Fibroblast of skin of left biceps (primary cell): ENCODE measurements around the gene CIDEC.
A peak's percentile ranks its signal among the peaks of the same experiment; 100 is the strongest.

ENCODE experiments used
- DNase-seq, 2 experiments: peaks; one replicate each; pipeline ENCODE4 v3.0.0-alpha.2; 2013; ENCODE audit warnings: low read depth in 2 of 2

CIDEC gene, protein sequence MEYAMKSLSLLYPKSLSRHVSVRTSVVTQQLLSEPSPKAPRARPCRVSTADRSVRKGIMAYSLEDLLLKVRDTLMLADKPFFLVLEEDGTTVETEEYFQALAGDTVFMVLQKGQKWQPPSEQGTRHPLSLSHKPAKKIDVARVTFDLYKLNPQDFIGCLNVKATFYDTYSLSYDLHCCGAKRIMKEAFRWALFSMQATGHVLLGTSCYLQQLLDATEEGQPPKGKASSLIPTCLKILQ

DNA sequence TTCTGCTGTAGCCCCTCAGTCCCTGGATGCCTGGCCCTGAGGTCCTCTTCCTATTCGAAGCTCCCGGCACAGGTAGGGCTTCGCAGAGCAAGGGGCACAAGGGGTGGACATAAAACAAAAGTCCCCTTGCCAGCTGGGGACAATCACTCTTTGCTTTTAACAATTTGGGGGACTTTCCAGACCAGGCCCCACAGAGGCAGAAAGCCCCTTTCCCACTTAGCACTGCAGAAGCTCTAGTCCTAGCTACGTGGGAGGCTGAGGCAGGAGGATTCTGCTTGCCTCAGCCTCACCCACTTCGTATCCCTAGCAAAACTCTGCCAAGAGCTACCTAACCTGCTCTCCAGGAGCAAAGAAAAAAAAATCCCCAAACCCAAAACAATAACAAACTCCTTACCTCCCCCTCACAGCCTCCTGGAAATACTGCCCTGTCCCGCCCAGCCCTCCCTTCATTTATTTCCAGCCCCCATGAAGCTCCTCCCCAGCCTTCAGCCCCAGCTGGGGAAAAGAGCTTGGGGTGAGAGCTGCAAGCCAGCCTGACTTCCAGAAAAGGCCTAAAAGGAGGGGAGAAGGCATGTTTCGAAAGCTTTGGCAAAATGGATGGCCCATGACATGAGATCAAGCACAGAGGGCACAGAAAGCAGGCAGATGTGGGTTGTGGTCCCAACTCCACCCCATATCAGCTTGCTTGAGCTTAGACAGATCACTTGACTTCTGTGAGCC is at the start of gene CIDEC:
CIDEC (minus strand) TSS at position 424 of the 720 bp plus-strand sequence. CDS start 1,767 bp downstream, outside the sequence.
- DNase-seq: no peak

DNA sequence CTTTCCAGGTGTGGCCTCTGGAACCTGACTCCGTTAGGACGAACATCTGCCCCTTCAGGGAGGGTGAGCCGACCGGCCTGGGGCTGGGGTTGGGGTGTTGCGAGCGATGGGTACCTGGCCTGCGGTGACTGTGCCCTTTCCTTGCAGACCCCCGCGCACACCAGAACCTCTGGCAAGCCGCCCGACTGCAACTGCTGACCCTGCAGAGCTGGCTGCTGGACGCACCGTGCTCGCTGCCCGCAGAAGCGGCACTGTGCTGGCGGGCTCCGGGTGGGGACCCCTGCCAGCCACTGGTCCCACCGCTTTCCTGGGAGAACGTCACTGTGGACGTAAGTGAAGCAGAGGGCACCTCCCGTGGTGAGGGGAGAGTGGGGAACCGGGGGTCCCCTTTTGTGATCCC is 48.1 kb upstream of the CIDEC start:
- DNase-seq: no peak

DNA sequence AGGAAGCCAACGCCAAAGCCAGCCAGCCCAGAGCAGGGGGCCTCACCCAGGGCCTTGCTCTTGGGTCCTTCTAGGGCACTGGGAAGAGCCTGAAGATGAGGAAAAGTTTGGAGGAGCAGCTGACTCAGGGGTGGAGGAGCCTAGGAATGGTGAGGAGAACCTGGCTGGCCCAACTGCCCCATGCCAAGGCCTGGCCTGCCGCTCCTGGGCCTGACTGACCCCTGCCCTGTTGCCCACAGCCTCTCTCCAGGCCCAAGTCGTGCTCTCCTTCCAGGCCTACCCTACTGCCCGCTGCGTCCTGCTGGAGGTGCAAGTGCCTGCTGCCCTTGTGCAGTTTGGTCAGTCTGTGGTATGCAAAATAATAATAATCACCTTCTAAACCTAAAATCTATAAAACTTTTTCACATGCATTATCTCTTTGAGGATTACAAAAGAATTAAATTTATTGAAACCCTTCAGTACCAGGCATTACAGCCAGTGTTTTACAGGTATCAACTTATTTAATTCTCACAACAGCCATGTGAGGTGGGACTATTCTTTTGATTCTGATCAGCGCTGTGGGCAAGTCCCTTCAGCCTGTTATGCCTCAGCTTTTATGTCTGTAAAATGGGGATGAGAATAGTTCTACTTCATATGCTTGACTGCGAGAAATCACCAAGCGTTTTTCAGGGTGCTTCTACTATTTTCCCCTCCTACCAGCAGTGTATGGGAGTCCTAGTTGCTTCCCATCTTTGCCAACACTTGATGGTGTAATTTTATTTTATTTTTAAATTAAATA is 38.4 kb upstream of the CIDEC start:
- DNase-seq: no peak

DNA sequence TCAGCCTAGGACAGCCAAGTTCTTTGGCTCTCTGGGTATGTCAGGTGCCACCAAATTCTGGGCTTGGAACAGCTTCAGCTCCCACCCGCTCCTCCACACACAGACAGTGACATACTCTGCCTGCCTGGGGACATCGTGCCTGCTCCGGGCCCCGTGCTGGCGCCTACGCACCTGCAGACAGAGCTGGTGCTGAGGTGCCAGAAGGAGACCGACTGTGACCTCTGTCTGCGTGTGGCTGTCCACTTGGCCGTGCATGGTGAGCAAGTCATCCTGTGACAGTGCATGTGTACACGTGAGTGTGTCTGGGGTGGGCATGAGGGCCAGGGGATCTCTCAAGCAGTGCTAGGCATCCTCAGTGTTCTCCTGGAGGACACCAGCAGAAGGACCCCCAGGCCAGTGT is 37.8 kb upstream of the CIDEC start:
- DNase-seq: no peak

DNA sequence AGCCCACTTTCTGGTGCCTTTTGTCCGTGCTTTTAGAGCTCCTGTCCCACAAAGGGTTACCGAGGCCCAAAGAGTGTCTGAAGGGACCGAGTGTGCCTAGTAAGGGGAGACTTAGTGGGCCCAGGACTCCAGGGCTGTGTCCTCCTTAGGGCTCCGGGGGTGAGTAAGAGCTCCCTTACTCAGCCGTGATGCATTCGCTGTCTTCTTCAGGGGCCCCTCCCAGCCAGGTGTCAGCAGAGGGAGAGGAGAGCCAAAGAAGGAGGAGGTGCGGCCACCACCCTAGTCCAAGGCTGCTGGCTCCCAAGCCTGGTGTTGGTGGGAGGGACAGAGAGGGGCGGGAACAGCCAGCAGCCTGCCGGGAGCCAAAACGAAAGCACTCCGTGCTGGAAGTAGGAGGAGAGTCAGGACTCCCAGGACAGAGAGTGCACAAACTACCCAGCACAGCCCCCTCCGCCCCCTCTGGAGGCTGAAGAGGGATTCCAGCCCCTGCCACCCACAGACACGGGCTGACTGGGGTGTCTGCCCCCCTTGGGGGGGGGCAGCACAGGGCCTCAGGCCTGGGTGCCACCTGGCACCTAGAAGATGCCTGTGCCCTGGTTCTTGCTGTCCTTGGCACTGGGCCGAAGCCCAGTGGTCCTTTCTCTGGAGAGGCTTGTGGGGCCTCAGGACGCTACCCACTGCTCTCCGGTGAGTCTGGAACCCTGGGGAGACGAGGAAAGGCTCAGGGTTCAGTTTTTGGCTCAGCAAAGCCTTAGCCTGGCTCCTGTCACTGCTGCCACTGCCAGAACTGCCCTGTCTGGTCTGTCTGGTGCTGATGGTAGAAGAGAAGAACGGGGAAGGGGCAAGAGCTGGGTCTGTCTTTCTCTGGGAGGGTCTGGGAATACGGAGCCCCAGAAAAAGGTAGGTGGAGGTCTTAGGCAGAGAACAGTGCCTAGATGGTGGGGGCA is 37.0 kb upstream of the CIDEC start, which contains the start of gene IL17RC:
IL17RC (plus strand) TSS at position 365 of the 947 bp plus-strand sequence; CDS start at position 583, 218 bp downstream.
- peak in 1 of 2 experiments; percentile 47 for DNase-seq

DNA sequence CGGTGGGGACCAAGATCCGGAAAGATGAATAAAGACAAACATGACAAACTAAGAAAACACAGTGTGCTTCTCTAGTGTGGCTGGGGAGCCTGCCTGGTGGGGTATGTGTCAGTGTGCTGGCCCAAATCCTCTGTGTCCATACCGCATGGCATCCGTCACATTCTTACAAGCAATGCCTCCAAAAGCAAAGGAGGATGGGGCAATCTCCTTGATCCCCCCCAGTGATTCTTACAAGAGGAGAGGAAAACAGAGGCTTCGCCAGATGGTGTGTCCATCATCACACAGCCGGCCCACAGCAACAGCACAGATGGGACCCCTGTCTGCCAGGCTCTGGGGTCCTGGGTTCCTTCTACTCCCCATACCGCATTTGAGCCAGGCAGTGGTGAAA is 36.3 kb upstream of the CIDEC start:
- no peak for DNase-seq

DNA sequence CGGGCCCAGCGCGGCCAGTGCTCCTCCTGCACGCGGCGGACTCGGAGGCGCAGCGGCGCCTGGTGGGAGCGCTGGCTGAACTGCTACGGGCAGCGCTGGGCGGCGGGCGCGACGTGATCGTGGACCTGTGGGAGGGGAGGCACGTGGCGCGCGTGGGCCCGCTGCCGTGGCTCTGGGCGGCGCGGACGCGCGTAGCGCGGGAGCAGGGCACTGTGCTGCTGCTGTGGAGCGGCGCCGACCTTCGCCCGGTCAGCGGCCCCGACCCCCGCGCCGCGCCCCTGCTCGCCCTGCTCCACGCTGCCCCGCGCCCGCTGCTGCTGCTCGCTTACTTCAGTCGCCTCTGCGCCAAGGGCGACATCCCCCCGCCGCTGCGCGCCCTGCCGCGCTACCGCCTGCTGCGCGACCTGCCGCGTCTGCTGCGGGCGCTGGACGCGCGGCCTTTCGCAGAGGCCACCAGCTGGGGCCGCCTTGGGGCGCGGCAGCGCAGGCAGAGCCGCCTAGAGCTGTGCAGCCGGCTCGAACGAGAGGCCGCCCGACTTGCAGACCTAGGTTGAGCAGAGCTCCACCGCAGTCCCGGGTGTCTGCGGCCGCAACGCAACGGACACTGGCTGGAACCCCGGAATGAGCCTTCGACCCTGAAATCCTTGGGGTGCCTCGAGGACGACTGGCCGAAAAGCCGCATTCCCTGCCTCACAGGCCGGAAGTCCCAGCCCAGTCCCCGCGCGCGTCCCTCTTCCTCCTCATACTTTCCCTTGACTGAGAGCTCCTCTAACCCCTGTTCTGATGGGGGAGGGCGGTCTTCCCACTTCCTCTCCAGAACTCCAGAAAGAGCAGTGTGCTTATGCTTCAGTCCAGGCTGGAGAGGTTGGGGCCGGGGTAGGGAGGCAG is 35.4 kb upstream of the CIDEC start:
- DNase-seq: no peak

DNA sequence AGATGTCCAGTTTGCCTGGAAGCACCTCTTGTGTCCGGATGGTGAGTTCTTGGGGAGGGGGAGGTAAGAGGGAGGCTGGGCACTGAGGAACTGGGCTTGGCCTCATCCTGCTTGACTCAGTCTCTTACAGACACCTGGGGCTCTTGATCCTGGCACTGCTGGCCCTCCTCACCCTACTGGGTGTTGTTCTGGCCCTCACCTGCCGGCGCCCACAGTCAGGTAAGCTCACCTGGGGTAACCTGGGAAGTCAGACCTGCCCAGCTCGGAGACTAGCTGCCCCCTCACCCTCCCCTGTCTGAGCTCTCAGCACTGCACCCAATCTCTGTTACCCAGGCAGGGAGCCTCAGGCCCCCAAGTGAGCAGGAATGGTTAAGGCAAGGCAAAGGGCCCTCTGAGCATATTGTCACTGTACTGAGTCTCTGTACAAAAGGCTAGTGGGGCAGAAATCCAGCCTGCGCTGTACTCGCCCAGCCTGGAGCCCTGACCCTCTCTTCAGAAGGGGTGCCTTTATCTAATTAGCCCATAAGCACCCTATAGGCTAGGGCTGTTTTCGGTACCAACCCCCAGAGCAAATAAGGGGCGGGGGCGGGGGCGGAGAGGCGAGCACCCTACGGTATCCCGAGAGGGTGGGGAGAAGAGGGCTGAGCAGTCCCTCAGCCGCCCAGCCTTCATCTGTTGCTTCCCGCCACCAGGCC is 34.7 kb upstream of the CIDEC start:
- DNase-seq: no peak

DNA sequence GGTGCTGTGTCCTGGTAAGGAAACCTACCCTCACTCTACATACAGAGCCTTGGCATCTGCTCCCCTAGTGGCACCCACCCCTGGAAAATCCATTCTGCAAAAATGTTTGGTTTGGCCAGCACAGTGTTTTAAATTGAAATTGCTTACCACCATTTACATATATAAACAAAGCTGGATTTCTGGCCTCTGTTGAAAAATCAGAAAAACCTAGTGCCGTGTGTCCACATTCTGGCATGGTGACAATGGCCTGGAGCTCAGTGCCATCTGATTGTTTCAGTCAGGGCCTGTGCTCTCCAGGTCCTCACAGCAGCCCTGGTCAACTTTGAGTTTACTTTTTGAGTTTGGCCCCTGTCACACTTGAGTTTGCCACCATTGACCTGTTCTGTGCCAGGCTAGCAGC is 34.0 kb upstream of the CIDEC start:
- no peak for DNase-seq

DNA sequence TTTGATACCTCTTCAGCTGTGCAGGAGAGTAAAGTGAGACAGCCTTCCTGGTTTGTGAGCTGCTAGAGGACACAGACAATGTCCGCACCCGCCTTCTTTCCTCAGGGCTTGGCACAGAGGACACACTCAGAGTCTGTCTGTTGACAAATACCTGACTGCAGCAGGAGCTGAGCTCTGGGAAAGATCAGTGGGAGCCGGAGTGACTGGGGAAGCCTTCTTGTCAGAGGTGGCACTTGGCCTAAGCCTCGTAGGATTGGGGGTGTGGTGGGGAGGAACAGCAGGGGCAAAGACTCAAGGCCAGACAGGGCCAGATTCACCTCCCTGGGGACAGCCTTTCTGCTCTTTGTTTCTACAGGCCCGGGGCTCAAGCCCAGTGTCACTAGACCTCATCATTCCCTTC is 33.5 kb upstream of the CIDEC start:
- no peak for DNase-seq

DNA sequence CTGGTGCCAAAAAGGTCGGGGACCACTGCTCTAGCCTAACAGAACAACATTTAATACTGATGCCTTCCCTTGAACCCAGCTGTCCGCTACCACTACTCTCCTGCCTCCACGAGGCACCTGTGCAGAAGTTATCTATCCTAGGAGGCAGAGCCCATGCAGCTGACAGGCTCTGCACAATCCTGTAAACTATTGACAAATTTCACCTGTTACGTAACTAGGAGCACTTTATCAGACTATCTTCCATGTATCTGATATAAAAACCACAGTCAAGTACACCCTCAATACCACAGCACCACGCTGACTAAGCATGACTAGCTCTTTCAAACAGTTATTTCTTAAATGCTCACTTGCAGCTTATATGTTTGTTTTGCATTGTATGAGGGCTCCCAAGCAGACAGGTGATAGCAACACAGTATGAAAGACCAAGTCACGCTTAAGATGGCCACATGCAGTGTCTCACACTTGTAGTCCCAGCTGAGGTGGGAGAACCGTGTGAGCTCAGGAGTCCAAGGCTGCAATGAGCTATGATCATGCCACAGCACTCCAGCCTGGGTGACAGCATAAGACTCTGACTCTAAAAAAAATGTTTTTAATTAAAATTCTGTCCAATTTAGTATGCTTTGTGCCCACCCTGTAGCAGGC is 32.4 kb upstream of the CIDEC start:
- DNase-seq: no peak

DNA sequence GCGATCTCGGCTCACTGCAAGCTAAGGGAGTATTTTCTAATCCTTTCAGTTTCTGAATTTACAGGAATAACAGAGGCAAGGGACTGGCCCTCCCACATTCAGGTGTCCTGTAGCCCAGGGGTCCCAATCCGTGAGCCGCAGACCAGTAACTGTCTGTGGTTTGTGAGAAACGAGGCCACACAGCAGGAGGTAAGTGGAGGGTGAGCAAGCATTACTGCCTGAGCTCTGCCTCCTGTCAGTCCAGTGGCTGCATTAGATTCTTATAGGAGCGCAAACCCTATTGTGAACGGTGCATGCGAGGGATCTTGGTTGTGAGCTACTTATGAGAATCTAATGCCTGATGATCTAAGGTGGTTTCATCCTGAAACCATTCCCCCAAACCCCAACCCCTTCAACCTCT is 31.8 kb upstream of the CIDEC start:
- DNase-seq: no peak

DNA sequence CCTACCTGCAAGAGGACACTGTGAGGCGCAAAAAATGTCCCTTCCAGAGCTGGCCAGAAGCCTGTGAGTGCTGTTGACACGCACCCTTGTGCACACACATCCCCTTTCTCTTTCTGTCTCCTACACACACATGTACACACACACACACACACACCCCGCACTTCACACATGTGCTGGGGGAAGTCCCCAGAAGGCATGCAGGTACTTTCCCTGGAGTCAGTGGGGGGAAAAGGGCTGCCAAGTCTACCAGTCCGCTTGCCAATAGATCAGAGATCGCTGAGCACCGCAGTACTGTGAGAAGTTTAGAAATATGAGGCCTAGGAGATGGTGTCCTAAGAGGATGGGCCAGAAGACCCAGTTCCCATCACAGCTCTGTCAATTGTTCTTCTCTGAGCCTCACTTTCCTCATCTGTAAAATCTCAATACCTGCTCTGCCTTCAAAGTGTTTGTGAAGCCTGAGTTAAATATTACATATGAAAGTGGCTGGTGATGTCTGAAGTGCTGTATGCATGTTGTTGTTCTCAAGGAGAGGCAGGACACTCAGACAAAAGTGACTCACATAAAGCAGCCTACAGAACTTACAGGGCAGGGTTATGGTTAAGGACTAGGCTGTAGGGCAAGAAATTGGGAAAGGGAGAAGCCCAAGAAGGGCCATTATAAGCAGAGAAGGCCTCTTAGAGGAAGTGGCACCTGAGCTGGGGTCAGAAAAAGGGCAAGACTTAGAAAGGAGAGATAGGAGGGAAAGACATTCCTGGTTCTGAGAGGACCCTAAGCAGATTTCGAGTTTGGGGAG is 29.4 kb upstream of the CIDEC start:
- no peak for DNase-seq

DNA sequence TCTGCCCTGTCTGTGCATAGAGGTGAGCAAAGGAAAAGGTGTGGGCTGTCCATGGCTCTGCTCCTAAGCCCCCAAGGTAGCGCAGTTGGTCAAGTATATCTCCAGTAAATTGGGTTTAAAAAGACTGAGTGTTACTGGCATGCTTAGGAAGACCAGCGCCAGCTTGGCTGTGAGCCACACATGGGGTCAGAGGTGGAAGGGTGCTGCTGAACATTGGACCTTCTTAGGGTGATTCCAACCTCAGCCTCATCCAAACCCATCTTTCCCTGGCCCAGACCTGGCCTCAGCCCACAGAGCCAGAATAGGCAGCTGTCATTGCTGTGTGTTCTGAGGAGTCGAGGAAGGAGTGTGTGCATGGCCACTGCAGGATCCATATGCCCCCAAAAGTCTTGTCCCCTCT is 28.2 kb upstream of the CIDEC start:
- no peak for DNase-seq

DNA sequence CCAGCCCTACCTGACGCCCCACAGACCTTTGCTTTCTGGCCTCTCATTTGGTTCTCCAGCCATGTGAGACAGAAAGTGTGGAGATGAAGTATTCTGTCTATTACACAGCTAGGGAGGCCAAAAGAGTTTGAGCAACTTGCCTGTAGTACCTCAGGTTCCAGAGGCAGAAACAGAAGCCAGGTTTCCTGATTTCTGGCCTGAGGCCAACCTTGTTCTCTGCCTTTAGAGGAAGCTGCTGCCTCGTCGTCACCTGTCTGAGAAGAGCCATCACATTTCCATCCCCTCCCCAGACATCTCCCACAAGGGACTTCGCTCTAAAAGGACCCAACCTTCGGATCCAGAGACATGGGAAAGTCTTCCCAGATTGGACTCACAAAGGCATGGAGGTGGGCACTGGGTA is 26.4 kb upstream of the CIDEC start:
- no peak for DNase-seq

DNA sequence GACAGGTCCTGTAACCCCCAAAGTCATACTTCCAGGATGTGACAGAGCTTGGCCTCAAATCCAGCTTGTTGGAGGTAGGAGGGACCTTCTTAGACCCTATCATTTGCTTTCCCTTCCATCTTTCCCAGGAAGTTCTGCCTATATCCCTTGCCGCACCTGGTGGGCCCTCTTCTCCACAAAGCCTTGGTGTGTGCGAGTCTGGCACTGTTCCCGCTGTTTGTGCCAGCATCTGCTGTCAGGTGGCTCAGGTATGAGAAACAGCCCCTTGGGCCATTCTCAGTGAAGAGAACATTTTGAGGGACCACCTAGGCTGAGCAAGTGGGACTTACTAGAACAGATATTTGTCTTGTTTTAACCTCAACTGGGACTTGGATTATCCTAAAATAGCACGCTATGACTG is 23.9 kb upstream of the CIDEC start:
- DNase-seq: no peak

DNA sequence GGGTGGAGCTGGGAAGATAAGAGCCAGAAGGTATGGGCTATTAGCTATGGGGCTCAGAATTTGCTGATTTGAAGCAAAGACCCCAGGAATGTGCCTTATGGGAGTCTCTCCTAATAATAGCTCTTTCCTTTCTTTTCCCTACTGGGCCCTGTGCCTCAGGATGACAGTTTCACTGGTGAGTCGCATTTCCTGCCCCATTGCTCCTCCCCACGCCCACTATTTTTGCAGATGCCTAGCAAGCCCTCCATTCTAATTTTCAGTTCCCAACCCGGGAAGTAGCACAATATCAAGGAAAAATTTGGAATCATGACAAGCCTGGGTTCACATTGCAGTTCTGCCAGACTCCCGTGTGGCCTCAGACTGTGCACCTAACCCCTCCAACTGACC is 23.2 kb upstream of the CIDEC start:
- no peak for DNase-seq

DNA sequence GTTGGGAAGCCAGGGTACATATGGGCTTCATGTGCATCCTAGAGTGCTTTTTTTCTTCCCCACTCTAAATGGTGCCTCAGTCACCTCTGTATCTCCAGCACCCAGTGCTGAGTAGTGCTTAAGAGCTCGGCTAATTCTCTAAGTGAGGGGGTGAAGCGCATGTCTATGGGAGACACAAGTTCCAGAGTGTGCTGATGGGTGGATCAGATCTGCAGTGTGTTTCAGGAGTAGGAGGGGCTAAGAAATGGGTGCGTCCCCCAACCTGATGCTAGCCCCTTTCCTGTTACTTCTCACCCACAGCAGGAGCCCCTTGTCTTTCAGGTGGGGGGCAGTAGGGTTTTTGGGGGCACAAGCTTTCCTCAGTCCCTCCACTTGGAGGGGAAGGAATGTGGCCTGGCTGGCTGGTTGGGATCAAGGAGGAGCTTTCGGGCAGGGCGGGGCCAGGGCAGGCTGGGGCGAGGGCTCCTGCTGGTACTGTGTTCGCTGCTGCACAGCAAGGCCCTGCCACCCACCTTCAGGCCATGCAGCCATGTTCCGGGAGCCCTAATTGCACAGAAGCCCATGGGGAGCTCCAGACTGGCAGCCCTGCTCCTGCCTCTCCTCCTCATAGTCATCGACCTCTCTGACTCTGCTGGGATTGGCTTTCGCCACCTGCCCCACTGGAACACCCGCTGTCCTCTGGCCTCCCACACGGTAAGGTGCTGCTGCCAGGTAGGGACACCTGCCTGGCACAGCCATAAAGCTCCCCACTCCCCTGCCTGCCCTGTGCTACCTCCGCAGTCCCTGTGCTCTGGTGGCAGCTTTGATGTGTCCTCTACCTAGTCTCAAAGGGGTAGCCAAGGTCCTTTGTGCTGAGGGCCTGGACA is 22.6 kb upstream of the CIDEC start, which contains the start of gene IL17RE:
IL17RE (plus strand) TSS at position 477 of the 866 bp plus-strand sequence; CDS start at position 562, 85 bp downstream.
- DNase-seq: no peak
